Germinal center (tissue), 1 donor: ENCODE results near the gene TEX52.
"Not testable (repeated sequence)": the region's sequence is repeated elsewhere in the genome, so short reads cannot be mapped to it uniquely, and the experiment has no call there.

ENCODE experiments used
- DNase-seq: peaks from one replicate; pipeline ENCODE4 v3.0.0; 2012; ENCODE audit warnings: mixed read lengths, low spot score

Gene TEX52

GRCh38 chr12:2857021-2857431 lies at the start of gene TEX52:
TEX52 (minus strand) TSS chr12:2857039; CDS start chr12:2857026, 13 bp downstream.
- no peak for DNase-seq

GRCh38 chr12:2904260-2904659 lies 47.4 kb upstream of the TEX52 start:
- no peak for DNase-seq

DNA sequence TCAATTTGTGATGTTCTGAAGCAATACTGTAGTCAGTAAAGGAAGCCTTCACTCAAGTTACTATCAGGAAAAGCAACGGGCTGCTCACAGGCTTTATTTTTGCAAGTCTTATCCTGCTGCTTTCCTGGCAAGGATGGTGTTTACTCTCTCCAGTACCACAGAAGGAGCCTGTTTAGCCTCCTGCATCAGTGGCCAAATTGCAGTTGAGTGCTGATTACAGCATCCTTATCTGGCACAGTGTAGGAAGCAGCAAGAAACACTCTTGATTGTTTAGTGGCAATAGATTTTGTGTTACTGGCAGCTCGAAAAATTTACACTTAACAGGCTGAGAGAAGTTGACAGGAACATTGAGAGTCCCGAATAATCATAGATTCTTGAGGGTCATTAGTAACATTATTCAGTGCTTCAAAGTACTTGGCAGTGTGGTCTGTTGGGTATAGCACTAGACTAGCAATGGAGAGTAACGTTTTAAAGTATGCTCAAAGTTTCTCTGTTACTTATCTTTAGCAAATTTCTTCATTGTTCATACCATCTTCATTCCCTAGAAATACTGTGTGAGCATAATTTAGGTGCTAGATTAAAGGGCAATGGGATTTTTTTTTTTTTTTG lies 45.5 kb upstream of the TEX52 start:
- no peak for DNase-seq

DNA sequence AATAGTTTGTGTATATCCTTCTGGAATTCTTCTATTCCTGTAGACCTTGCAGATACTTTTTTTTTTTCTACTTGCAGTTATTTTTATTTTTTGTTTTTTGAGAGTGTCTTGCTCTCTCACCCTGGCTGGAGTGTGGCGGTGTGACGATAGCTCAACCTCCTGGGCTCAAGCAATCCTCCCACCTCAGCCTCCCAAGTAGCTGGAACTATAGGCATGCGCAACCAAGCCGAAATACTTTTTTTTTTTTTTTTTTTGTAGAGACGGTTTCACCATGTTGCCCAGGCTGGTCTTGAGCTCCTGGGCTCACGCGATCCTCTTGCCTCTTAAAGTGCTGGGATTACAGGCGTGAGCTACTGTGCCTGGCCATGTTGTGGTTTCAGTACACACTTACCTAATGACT lies 43.8 kb upstream of the TEX52 start:
- DNase-seq, result no peak

DNA sequence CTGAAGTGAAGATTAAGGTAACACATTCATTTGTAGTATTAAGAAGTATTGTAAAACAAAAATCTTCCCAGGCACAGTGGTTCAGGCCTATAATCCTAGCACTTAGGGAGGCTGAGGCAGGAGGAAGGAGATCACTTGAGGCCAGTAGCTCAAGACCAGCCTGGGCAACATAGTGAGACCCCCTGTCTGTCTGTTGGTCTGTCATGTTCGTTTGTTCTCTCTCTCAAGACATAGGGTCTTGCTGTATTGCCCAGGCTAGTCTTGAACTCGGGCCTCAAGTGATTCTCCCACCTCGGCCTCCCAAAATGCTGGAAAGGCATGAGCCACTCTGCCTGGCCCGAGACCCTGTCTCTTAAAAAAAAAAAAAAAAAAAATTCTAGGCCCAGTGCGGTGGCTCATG lies 40.6 kb upstream of the TEX52 start:
- DNase-seq, result no peak

GRCh38 chr12:2895511-2895910 lies 38.7 kb upstream of the TEX52 start:
- no peak for DNase-seq

- no peak for DNase-seq
Observed at GRCh38 chr12:2895051-2895451, 38.2 kb upstream of the TEX52 start.

- no peak for DNase-seq
Observed at GRCh38 chr12:2893007-2893406, 36.2 kb upstream of the TEX52 start.

DNA sequence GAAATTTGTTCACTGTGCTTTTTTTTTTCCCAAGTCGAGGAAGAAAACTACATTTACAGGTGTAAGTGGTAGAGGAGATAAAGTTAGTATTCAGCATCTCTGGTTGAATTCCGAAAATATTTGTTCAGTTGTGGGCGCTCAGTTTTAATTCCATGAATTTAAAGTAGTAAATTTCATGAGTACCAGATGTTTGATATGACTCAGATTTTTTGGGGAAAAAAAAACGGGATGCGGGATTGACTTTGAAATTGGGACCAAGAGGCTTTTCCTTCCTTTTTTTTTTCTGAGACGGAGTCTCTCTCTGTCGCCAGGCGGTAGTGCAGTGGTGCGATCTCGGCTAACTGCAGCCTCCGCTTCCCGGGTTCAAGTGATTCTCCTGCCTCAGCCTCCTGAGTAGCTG lies 35.4 kb upstream of the TEX52 start:
- no peak for DNase-seq

GRCh38 chr12:2891240-2892053 lies 34.6 kb upstream of the TEX52 start:
- DNase-seq, result peak; percentile 22

- DNase-seq, result peak; percentile 97
Observed at GRCh38 chr12:2890388-2891239, 33.8 kb upstream of the TEX52 start, which contains the start of gene TULP3. TULP3 (plus strand) TSS chr12:2890891; CDS start chr12:2890948, 57 bp downstream.

- DNase-seq, result no peak
Observed at GRCh38 chr12:2890001-2890387, 33.2 kb upstream of the TEX52 start.

- no peak for DNase-seq
Observed at GRCh38 chr12:2886768-2887450, 30.1 kb upstream of the TEX52 start.

DNA sequence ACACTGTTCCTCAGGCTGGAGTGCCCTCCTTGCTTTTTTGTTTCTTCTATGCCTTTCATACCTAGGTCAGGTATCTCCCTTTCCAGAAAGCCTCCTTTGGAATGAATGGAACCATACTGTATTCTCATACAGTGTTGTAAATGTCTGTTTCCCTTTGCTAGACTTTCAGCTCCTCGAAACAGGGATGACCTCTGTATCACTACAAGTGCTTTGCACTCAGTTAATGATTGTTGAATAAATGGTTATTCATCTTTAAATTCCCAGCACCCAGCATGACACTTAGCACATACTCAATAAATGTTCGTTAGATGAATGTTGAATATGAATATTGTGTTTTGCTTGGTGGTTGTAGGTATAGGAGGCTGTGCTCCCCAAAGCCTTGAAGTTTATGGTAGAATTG lies 28.0 kb upstream of the TEX52 start:
- no peak for DNase-seq

DNA sequence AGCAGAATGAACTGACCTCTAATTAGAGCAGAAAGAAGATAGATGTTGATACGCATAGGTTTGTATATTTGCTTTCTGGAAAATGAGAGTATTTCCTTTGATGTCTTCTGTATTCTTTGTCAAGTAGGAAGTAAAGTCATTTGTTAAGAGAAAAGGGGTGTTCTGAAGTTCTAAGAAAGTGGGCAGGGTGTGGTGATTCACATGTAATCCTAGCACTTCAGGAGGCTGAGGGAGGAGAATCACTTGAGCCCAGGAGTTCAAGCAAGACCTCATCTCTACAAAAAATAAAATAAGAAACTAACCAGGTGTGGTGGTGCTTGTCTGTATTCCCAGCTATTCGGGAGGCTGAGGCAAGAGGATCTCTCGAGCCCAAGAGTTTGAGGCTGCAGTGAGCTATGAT lies 23.0 kb upstream of the TEX52 start:
- no peak for DNase-seq

DNA sequence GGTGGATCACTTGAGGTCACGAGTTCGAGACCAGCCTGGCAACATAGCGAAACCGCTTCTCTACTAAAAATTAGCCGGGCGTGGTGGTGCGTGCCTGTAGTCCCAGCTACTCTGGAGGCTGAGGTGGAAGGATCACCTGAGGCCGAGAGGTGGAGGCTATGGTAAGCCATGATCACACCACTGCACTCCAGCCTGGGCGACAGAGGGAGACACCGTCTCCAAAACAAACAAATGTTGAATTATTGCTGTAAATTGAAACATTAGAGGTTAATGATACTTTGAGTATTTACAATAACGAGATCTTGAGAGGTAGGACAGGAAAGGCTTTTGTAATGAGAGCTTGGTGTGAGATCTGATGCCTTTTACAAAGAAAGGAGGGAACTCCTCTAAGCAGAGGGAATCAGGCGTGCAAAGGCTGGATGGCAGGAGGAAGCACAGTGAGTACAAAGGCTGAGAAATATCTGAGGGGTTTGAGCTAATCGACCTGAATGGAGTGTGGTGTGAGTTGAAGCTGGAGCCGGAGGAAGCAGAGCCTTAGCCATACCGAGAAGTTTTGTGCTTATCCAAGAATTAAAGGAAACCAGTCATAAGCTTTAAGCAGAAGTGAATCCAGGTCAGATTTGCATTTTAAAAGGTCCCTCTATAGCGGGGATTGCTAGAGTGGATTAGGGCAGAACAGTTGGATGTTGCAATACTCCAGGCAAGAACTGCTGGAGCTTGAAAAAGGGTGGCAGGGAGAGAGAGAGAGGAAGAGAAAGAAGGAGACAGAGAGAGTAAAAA lies 21.3 kb upstream of the TEX52 start:
- DNase-seq, result peak; percentile 65

GRCh38 chr12:2877047-2877952 lies 20.5 kb upstream of the TEX52 start, which contains the start of the genes FOXM1 and RHNO1:
FOXM1 (minus strand) TSS chr12:2877174; CDS start chr12:2874478, 2,696 bp downstream.
RHNO1 (plus strand) TSS chr12:2877223; CDS start chr12:2885367, 8,144 bp downstream.
- DNase-seq, result peak; percentile 94

- peak; percentile 39 for DNase-seq
Observed at GRCh38 chr12:2876431-2877046, 19.7 kb upstream of the TEX52 start.

DNA sequence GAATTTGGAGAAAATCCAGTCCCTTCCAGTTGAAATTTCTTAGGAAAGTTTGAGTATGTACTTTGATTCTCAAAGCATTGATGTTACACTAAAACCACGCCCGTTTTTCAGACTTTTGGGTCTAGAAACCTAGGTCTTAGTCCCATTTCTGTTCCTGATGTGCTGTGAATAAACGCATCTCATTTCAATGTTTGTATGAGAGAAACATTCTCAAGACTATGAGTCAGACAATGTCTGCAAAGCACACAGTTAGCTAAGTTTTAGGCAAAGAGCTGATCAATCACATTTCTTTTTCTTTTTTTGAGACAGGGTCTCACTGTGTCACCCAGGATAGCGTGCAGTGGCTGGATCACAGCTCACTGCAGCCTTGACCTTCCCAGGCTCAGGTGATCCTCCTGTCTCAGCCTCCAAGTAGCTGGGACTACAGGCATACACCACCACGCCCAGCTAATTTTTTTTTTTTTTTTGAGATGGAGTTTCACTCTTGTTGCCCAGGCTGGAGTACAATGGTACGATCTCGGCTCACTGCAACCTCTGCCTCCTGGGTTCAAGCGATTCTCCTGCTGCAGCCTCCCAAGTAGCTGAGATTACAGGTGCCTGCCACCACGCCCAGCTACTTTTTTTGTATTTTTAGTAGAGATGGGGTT lies 12.3 kb upstream of the TEX52 start:
- not testable (repeated sequence) for DNase-seq
